CD4-positive, alpha-beta T cell (primary cell): ENCODE results near the gene POLH. TPM values are rescaled to one million over a fixed set of nuclear protein-coding genes. Genes with fewer than 3 reads are reported as not detected.
A peak's percentile ranks its signal among the peaks of the same experiment; 100 is the strongest.

Experiments used
- ATAC-seq: fragments of 200-7000 bp; cut with Tn5 transposase; one replicate; pipeline ENCODE4 v1.10.0; 2022; ENCODE audit warnings: mild to moderate bottlenecking; ENCODE audit not compliant: poor library complexity
- CTCF ChIA-PET: fragments of 350-600 bp; sonication (Branson Sonifier 250); formaldehyde crosslinking; loops from one replicate; lab custom pipeline; 2021; ENCODE audit warnings: antibody characterized with exemption, inconsistent platforms; lab: Charles Lee
- POLR2A ChIA-PET: fragments of 350-600 bp; sonication (Branson Sonifier 250); formaldehyde crosslinking; loops from one replicate; lab custom pipeline; 2021; ENCODE audit warnings: antibody characterized with exemption, inconsistent platforms; lab: Charles Lee
- DNase-seq, 14 experiments: peaks; one replicate each; pipeline ENCODE4 v3.0.0-alpha.2; 2013 to 2020; ENCODE audit warnings: mixed read lengths in 2 of 14
- H3K27ac ChIP-seq, 2 donors: one replicate each; pipeline versions ENCODE4 v1.5.1 to v1.7.0; 2013; ENCODE audit warnings: low read length in 2 of 2, low read depth in 1 of 2, mild to moderate bottlenecking in 1 of 2
- H3K27me3 ChIP-seq, 2 experiments: 1 replicate in 1 of 2; 2 replicates in 1 of 2; pipeline versions ENCODE4 v1.6.1 to v1.7.0; 2013; ENCODE audit warnings: low read length in 2 of 2, control low read depth in 1 of 2, mild to moderate bottlenecking in 1 of 2, moderate library complexity in 1 of 2; ENCODE audit not compliant: insufficient read depth in 2 of 2, control insufficient read depth in 1 of 2
- H3K36me3 ChIP-seq: one replicate; pipeline ENCODE4 v1.6.1; 2013; ENCODE audit warnings: low read length, control low read depth; ENCODE audit not compliant: insufficient read depth
- H3K4me1 ChIP-seq: one replicate; pipeline ENCODE4 v1.6.1; 2013; ENCODE audit warnings: low read length, control low read depth; ENCODE audit not compliant: insufficient read depth
- H3K4me3 ChIP-seq: one replicate; pipeline ENCODE4 v1.5.1; 2013; ENCODE audit warnings: mild to moderate bottlenecking, low read length, moderate library complexity
- H3K9me3 ChIP-seq, 2 experiments: 1 replicate in 1 of 2; 2 replicates in 1 of 2; pipeline versions ENCODE4 v1.6.1 to v1.7.0; 2013; ENCODE audit warnings: low read length in 2 of 2, mild to moderate bottlenecking in 2 of 2, control low read depth in 1 of 2, moderate library complexity in 1 of 2; ENCODE audit not compliant: control insufficient read depth in 1 of 2, insufficient read depth in 1 of 2
- H3K27ac Mint-ChIP-seq: one replicate; pipeline ENCODE4 v1.8.0; 2020; ENCODE audit warnings: mixed read lengths
- H3K27me3 Mint-ChIP-seq: one replicate; pipeline ENCODE4 v1.8.0; 2021; ENCODE audit warnings: mixed read lengths
- H3K36me3 Mint-ChIP-seq: one replicate; pipeline ENCODE4 v1.8.0; 2021; ENCODE audit warnings: low read depth, mixed read lengths
- H3K4me1 Mint-ChIP-seq: one replicate; pipeline ENCODE4 v1.8.0; 2021; ENCODE audit warnings: low read depth, mixed read lengths
- H3K4me3 Mint-ChIP-seq: one replicate; pipeline ENCODE4 v1.8.0; 2020; ENCODE audit warnings: mild to moderate bottlenecking, mixed read lengths
- H3K9me3 Mint-ChIP-seq: one replicate; pipeline ENCODE4 v1.8.0; 2020; ENCODE audit warnings: mixed read lengths
- CTCF ChIP-seq: fragments of 200-600 bp; IDR thresholded peaks from one replicate; pipeline ENCODE4 v1.8.0; 2022; ENCODE audit warnings: antibody characterized with exemption, mild to moderate bottlenecking
- intact Hi-C, 2 experiments: fragments of 100-400 bp; cut with DNase I in 1 of 2; cut with micrococcal nuclease in 1 of 2; formaldehyde crosslinking; loops; one replicate each; pipeline versions ENCODE4 v1.15.1 to v1.9.0; 2023 to 2025; cut with DNase I, micrococcal nuclease
- total RNA-seq, 174 experiments: library from RNA in 2 of 174; stranded (reverse) in 2 of 174; gene quantifications; one replicate each; pipeline ENCODE4 v1.2.3 and lab custom pipeline; 2021 to 2026

POLH gene
- total RNA-seq, 2 experiments from 2014 or later = 4.2 to 4.4 TPM

GRCh38 chr6:43579171-43579570 lies 3.2 kb downstream of the POLH start:
- peaks cover 19% of the 10 kb centered on the region for H3K36me3 ChIP-seq
- ATAC-seq (no peak), DNase-seq (no peak)
- H3K27ac ChIP-seq = no peak overlapping the region
- H3K4me3 ChIP-seq = no peak overlapping the region
- H3K4me3 Mint-ChIP-seq = peak overlapping the region; percentile 81
- ChIA-PET POLR2A (no interaction called here), CTCF (no interaction called here)
- TF ChIP-seq CTCF = no peak
- no peaks in the 10 kb centered on the region for H3K9me3 Mint-ChIP-seq
- peaks cover 32% of the 10 kb centered on the region for H3K4me1 ChIP-seq
- peaks cover 46% of the 10 kb centered on the region for H3K4me1 Mint-ChIP-seq
- H3K36me3 Mint-ChIP-seq = peaks cover 53% of the 10 kb centered on the region
- H3K9me3 ChIP-seq = no peaks in the 10 kb centered on the region
- peak overlapping the region; percentile 28 for H3K27ac Mint-ChIP-seq
- intact Hi-C loops = loop anchor here in 1 of 2 experiments (5.0 to 10.0 kb wide), 2 partner anchors 152 to 686 kb away; partner anchors contain the start of genes ABCC10 and NFKBIE
- H3K27me3 ChIP-seq = no peaks in the 10 kb centered on the region
- H3K27me3 Mint-ChIP-seq = no peaks in the 10 kb centered on the region

GRCh38 chr6:43582911-43583310 lies 6.9 kb downstream of the POLH start:
- ATAC-seq = no peak
- Histone ChIP-seq H3K4me3 (no peak overlapping the region), H3K9me3 (no peaks in the 10 kb centered on the region), H3K4me1 (peaks cover 32% of the 10 kb centered on the region), H3K27ac (no peak overlapping the region), H3K27me3 (no peaks in the 10 kb centered on the region), H3K36me3 (peaks cover 46% of the 10 kb centered on the region)
- TF ChIP-seq CTCF = no peak
- peak overlapping the region; percentile 76 for H3K27ac Mint-ChIP-seq
- peaks cover 64% of the 10 kb centered on the region for H3K36me3 Mint-ChIP-seq
- intact Hi-C loops = no loop called here
- ChIA-PET POLR2A (no interaction called here), CTCF (no interaction called here)
- H3K4me1 Mint-ChIP-seq = peaks cover 49% of the 10 kb centered on the region
- no peaks in the 10 kb centered on the region for H3K9me3 Mint-ChIP-seq
- H3K4me3 Mint-ChIP-seq = peak overlapping the region; percentile 11
- no peak for DNase-seq
- no peaks in the 10 kb centered on the region for H3K27me3 Mint-ChIP-seq

GRCh38 chr6:43584892-43585570 lies 9.0 kb downstream of the POLH start:
- H3K9me3 Mint-ChIP-seq = no peaks in the 10 kb centered on the region
- TF ChIP-seq CTCF = no peak
- Histone ChIP-seq H3K9me3 (no peaks in the 10 kb centered on the region), H3K4me3 (no peak overlapping the region), H3K27me3 (no peaks in the 10 kb centered on the region), H3K27ac (peak overlapping the region in 1 of 2 donors; percentile 60), H3K36me3 (peaks cover 53% of the 10 kb centered on the region), H3K4me1 (peaks cover 27% of the 10 kb centered on the region)
- peaks cover 68% of the 10 kb centered on the region for H3K36me3 Mint-ChIP-seq
- ATAC-seq (peak; percentile 64), DNase-seq (peak in 5 of 14 experiments; percentile 8 to 66 (median 30))
- H3K4me3 Mint-ChIP-seq = no peak overlapping the region
- POLR2A ChIA-PET = interaction anchor here (1.8 kb wide), 1 partner anchor 10 kb away, joined by 7 read pairs; the partner anchor contains the start of genes POLH and XPO5
- no peaks in the 10 kb centered on the region for H3K27me3 Mint-ChIP-seq
- peak overlapping the region; percentile 76 for H3K27ac Mint-ChIP-seq
- intact Hi-C loops = no loop called here
- CTCF ChIA-PET = interaction anchor here (1.0 to 1.7 kb wide), 2 partner anchors 9 kb away, joined by 3 to 5 read pairs; partner anchors contain the start of gene XPO5
- H3K4me1 Mint-ChIP-seq = peaks cover 35% of the 10 kb centered on the region
